A549 (cell line): ENCODE measurements around the gene RALGPS2. TPM values are rescaled to one million over a fixed set of nuclear protein-coding genes. Genes with fewer than 3 reads are reported as not detected.

Source experiments
- ATAC-seq, 2 experiments: fragments of 200-7000 bp in 1 of 2; fragments of >200 bp in 1 of 2; cut with Nextera tagmentation in 1 of 2; cut with Tn5 transposase in 1 of 2; 3 replicates each; pipeline versions ENCODE4 v1.8.0 to v1.9.1; 2018 to 2020; ENCODE audit warnings: mild to moderate bottlenecking in 1 of 2, moderate library complexity in 1 of 2
- CTCF ChIA-PET: fragments of 300-600 bp; sonication (Branson Sonifier 250); formaldehyde crosslinking; extraction: SDS; loops from one replicate; lab custom pipeline; 2021; ENCODE audit warnings: antibody characterized with exemption, inconsistent platforms; lab: Yijun Ruan, JAX
- POLR2A ChIA-PET: fragments of 350-600 bp; formaldehyde crosslinking; extraction: SDS; loops from one replicate; lab custom pipeline; 2021; ENCODE audit warnings: antibody characterized with exemption, inconsistent platforms; lab: Yijun Ruan, JAX
- DNase-seq, 2 experiments: peaks; one replicate each; pipeline versions ENCODE4 v3.0.0 to v3.0.0-alpha.2; 2011 to 2016; ENCODE audit warnings: low read depth in 1 of 2, low spot score in 1 of 2
- FAIRE-seq: peaks from 2 replicates; lab custom pipeline; 2011; peaks lifted over from hg19 to GRCh38; lab: Jason Lieb, UNC
- H3K27ac ChIP-seq, 2 experiments: fragments of >200 bp; sonication (Bioruptor Twin); formaldehyde crosslinking; 3 replicates each; pipeline ENCODE4 v1.5.1; 2016 to 2017
- H3K4me1 ChIP-seq: fragments of >200 bp; sonication (Bioruptor Twin); formaldehyde crosslinking; 3 replicates; pipeline ENCODE4 v1.6.1; 2016
- H3K4me2 ChIP-seq: fragments of >200 bp; sonication (Bioruptor Twin); formaldehyde crosslinking; 3 replicates; pipeline ENCODE4 v1.6.1; 2016
- H3K4me3 ChIP-seq: fragments of >200 bp; sonication (Bioruptor Twin); formaldehyde crosslinking; 3 replicates; pipeline ENCODE4 v1.5.1; 2016
- H3K9me3 ChIP-seq: fragments of >200 bp; sonication (Bioruptor Twin); formaldehyde crosslinking; 3 replicates; pipeline ENCODE4 v1.6.1; 2016
- BCL3 ChIP-seq: fragments of >200 bp; sonication (Bioruptor Twin); formaldehyde crosslinking; IDR thresholded peaks from 3 replicates; pipeline ENCODE4 v1.6.1; 2016
- CEBPB ChIP-seq, 2 experiments: fragments of >200 bp in 1 of 2; sonication (Bioruptor Twin) in 1 of 2; formaldehyde crosslinking in 1 of 2; IDR thresholded peaks; 2 replicates each; pipeline ENCODE4 v1.6.1; 2012 to 2016
- CHD2 ChIP-seq: fragments of 150-350 bp; IDR thresholded peaks from 2 replicates; pipeline ENCODE4 v1.6.1; 2014; ENCODE audit warnings: low read length; ENCODE audit not compliant: partially characterized antibody
- E2F6 ChIP-seq: IDR thresholded peaks from 2 replicates; pipeline ENCODE4 v1.6.1; 2012; ENCODE audit warnings: low read depth, borderline replicate concordance
- EHMT2 ChIP-seq: fragments of 200-600 bp; sonication (generic); IDR thresholded peaks from 2 replicates; pipeline ENCODE4 v1.6.1; 2016; ENCODE audit warnings: antibody characterized with exemption, low read depth, mild to moderate bottlenecking, moderate library complexity
- FOSB ChIP-seq: fragments of 250-450 bp; sonication (Bioruptor Pico); IDR thresholded peaks from 2 replicates; pipeline ENCODE4 v1.5.0; 2020; ENCODE audit warnings: mild to moderate bottlenecking, moderate library complexity
- FOSL2 ChIP-seq, 2 experiments: fragments of 450-650 bp in 1 of 2; fragments of >200 bp in 1 of 2; sonication (Bioruptor Twin) in 1 of 2; formaldehyde crosslinking; IDR thresholded peaks; 2 replicates each; pipeline versions ENCODE4 v1.5.0 to v1.6.1; 2016 to 2020; ENCODE audit warnings: mild to moderate bottlenecking in 1 of 2, moderate library complexity in 1 of 2
- HOXB5 ChIP-seq: fragments of 250-450 bp; sonication (Bioruptor Pico); IDR thresholded peaks from 2 replicates; pipeline ENCODE4 v1.5.0; 2020; ENCODE audit warnings: mild to moderate bottlenecking, moderate library complexity
- MAX ChIP-seq: IDR thresholded peaks from 2 replicates; pipeline ENCODE4 v1.6.1; 2012
- MAZ ChIP-seq: fragments of 150-350 bp; IDR thresholded peaks from 2 replicates; pipeline ENCODE4 v1.6.1; 2014; ENCODE audit warnings: antibody characterized with exemption, low read depth, low read length, borderline replicate concordance
- NFE2L2 ChIP-seq: fragments of 150-350 bp; conservative IDR thresholded peaks from 2 replicates; pipeline ENCODE4 v1.6.1; 2014; ENCODE audit warnings: low read length
- PBX3 ChIP-seq: IDR thresholded peaks from 2 replicates; pipeline ENCODE4 v1.6.1; 2012
- POLR2A ChIP-seq: IDR thresholded peaks from 2 replicates; pipeline ENCODE4 v1.6.1; 2012; ENCODE audit warnings: mild to moderate bottlenecking, low read length
- POLR2AphosphoS2 ChIP-seq: conservative IDR thresholded peaks from 2 replicates; pipeline ENCODE4 v1.6.1; 2012; ENCODE audit warnings: low read length, improper control_type of control experiment, inconsistent platforms
- RAD21 ChIP-seq, 2 experiments: fragments of >200 bp in 1 of 2; sonication (Bioruptor Twin) in 1 of 2; formaldehyde crosslinking in 1 of 2; IDR thresholded peaks in 1 of 2; conservative IDR thresholded peaks in 1 of 2; 2 replicates in 1 of 2; 3 replicates in 1 of 2; pipeline ENCODE4 v1.6.1; 2012 to 2018; ENCODE audit warnings: inconsistent platforms in 1 of 2
- RARB ChIP-seq: fragments of 250-450 bp; sonication (Bioruptor Pico); IDR thresholded peaks from 2 replicates; pipeline ENCODE4 v1.8.0; 2021; ENCODE audit warnings: mild to moderate bottlenecking, moderate library complexity
- REST ChIP-seq: fragments of 200-600 bp; sonication (generic); IDR thresholded peaks from 2 replicates; pipeline ENCODE4 v1.6.1; 2016; ENCODE audit warnings: antibody characterized with exemption, mild to moderate bottlenecking, moderate library complexity
- TP53 ChIP-seq: fragments of 250-450 bp; sonication (Bioruptor Pico); IDR thresholded peaks from 2 replicates; pipeline ENCODE4 v1.5.0; 2021; ENCODE audit warnings: mild to moderate bottlenecking, moderate library complexity
- USF2 ChIP-seq: fragments of 450-650 bp; IDR thresholded peaks from 2 replicates; pipeline ENCODE4 v1.6.1; 2014; ENCODE audit warnings: antibody characterized with exemption
- WGBS: methylation state at CpG from one replicate; pipeline ENCODE4 v1.1.6; 2017; ENCODE audit errors: missing lambda C conversion rate; 5-methylcytosine and 5-hydroxymethylcytosine counted together
- polyA plus RNA-seq, 4 experiments: library from polyadenylated mRNA; depleted of rRNA in 3 of 4; stranded (reverse); fragments of >200 nt; fragmentation: RNase III in 1 of 4; extraction: RNeasy Plus Mini Kit Qiagen cat#74134 plus additional on column Dnase treatment in 1 of 4; gene quantifications; 2 replicates in 3 of 4; 3 replicates in 1 of 4; pipeline ENCODE4 v1.2.3, GENCODE V29; 2011 to 2017

Gene RALGPS2
- polyA plus RNA-seq, 2 of the 4 experiments (the other 2 are of a cell fraction), result 11.8 to 18.6 TPM

- no peak for TF ChIP-seq BCL3
- no peak for TF ChIP-seq PBX3
- no peak for TF ChIP-seq USF2
- no peak for TF ChIP-seq E2F6
- TF ChIP-seq EHMT2, result no peak
- no peak for TF ChIP-seq RAD21 (conservative IDR thresholded peaks at IDR 0.05 in 1 of 2, IDR thresholded peaks at IDR 0.05 in 1 of 2)
- TF ChIP-seq REST, result no peak
- TF ChIP-seq POLR2A, result no peak
- TF ChIP-seq CHD2, result no peak
- TF ChIP-seq MAZ, result no peak
- no peak for TF ChIP-seq TP53 (CRISPR knock-in tag)
- ChIA-PET CTCF (interaction anchor here (0.7 to 1.1 kb wide), 2 partner anchors 28 to 39 kb away, joined by 3 read pairs; no protein-coding TSS in a partner anchor), POLR2A (no interaction called here)
- WGBS, result 90% methylated on average over 1 of the region's 1 CpG
- Histone ChIP-seq H3K4me2 (no peak overlapping the region), H3K4me1 (no peaks in the 10 kb centered on the region), H3K27ac (no peak overlapping the region), H3K4me3 (no peak overlapping the region), H3K9me3 (no peaks in the 10 kb centered on the region)
- DNase-seq (no peak), ATAC-seq (no peak), FAIRE-seq (no peak)
These were observed 176.6 kb downstream of the RALGPS2 start for GRCh38 chr1:178901482-178902125.

- Histone ChIP-seq H3K4me3 (no peak overlapping the region), H3K9me3 (no peaks in the 10 kb centered on the region), H3K4me2 (no peak overlapping the region), H3K4me1 (no peaks in the 10 kb centered on the region), H3K27ac (no peak overlapping the region)
- ATAC-seq (no peak), DNase-seq (no peak), FAIRE-seq (no peak)
- POLR2A ChIA-PET, result no interaction called here
- 55% methylated on average over 1 of the region's 1 CpG for WGBS
- TF ChIP-seq POLR2AphosphoS2, result no peak
- CTCF ChIA-PET, result no interaction called here
These were observed 183.3 kb downstream of the RALGPS2 start for GRCh38 chr1:178908358-178908757.

GRCh38 chr1:178910023-178910422 is 185.0 kb downstream of the RALGPS2 start:
- no peaks in the 10 kb centered on the region for H3K4me1 ChIP-seq
- CTCF ChIA-PET, result interaction anchor here (1.1 kb wide), 1 partner anchor 367 kb away, joined by 3 read pairs; no protein-coding TSS in a partner anchor
- no peak for FAIRE-seq
- H3K4me3 ChIP-seq, result no peak overlapping the region
- no peak overlapping the region for H3K4me2 ChIP-seq
- ATAC-seq, result no peak
- DNase-seq, result no peak
- POLR2A ChIA-PET, result no interaction called here
- H3K27ac ChIP-seq, result no peak overlapping the region
- no peaks in the 10 kb centered on the region for H3K9me3 ChIP-seq
- WGBS, result 44% methylated on average over 1 of the region's 1 CpG
- TF ChIP-seq CHD2 (no peak), FOSL2 (IDR thresholded peaks at IDR 0.05) (no peak), FOSL2 (CRISPR knock-in tag; IDR thresholded peaks at IDR 0.05) (no peak), FOSB (no peak), RARB (CRISPR knock-in tag) (no peak), HOXB5 (no peak), CEBPB (IDR thresholded peaks at IDR 0.05) (no peak), MAX (no peak), POLR2AphosphoS2 (no peak), NFE2L2 (no peak)
